ENCODE measurements around the gene SOS2.

- no peak for TF ChIP-seq EGR1 (IDR thresholded peaks at IDR 0.05; ENCODE audit: low read depth in 2 of 2)
- TF ChIP-seq, protein P1, sequence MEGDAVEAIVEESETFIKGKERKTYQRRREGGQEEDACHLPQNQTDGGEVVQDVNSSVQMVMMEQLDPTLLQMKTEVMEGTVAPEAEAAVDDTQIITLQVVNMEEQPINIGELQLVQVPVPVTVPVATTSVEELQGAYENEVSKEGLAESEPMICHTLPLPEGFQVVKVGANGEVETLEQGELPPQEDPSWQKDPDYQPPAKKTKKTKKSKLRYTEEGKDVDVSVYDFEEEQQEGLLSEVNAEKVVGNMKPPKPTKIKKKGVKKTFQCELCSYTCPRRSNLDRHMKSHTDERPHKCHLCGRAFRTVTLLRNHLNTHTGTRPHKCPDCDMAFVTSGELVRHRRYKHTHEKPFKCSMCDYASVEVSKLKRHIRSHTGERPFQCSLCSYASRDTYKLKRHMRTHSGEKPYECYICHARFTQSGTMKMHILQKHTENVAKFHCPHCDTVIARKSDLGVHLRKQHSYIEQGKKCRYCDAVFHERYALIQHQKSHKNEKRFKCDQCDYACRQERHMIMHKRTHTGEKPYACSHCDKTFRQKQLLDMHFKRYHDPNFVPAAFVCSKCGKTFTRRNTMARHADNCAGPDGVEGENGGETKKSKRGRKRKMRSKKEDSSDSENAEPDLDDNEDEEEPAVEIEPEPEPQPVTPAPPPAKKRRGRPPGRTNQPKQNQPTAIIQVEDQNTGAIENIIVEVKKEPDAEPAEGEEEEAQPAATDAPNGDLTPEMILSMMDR (IDR thresholded peaks at IDR 0.05; ENCODE audit: low read depth, low read length, missing input control), result no peak
- TF ChIP-seq GABPA (IDR thresholded peaks at IDR 0.05 in 1 of 2, conservative IDR thresholded peaks at IDR 0.05 in 1 of 2), result no peak
- no peak for TF ChIP-seq RAD21 (IDR thresholded peaks at IDR 0.05)
These were observed 26.4 kb upstream of the SOS2 start for GRCh38 chr14:50257732-50258131.
